Muscle layer of duodenum (tissue), 2 donors: ENCODE data around the gene PPP2R5C.

Experiments
- H3K27ac ChIP-seq: one replicate; pipeline ENCODE4 v1.7.0; 2013; ENCODE audit warnings: mild to moderate bottlenecking, low read length
- H3K27me3 ChIP-seq: one replicate; pipeline ENCODE4 v1.7.0; 2013; ENCODE audit warnings: low read depth, mild to moderate bottlenecking, control low read depth, low read length
- H3K36me3 ChIP-seq, 2 donors: one replicate each; pipeline ENCODE4 v1.7.0; 2013; ENCODE audit warnings: low read length in 2 of 2, control low read depth in 1 of 2, mild to moderate bottlenecking in 1 of 2; ENCODE audit not compliant: insufficient read depth in 2 of 2, control insufficient read depth in 1 of 2
- H3K4me1 ChIP-seq, 2 donors: one replicate each; pipeline ENCODE4 v1.7.0; 2013; ENCODE audit warnings: low read length in 2 of 2, mild to moderate bottlenecking in 2 of 2, control low read depth in 1 of 2, moderate library complexity in 1 of 2; ENCODE audit not compliant: insufficient read depth in 2 of 2, control insufficient read depth in 1 of 2
- H3K4me3 ChIP-seq, 2 donors: one replicate each; pipeline ENCODE4 v1.7.0; 2013; ENCODE audit warnings: low read length in 2 of 2, low read depth in 1 of 2, mild to moderate bottlenecking in 1 of 2
- H3K9me3 ChIP-seq, 2 donors: one replicate each; pipeline ENCODE4 v1.7.0; 2013; ENCODE audit warnings: low read length in 2 of 2, control low read depth in 1 of 2, mild to moderate bottlenecking in 1 of 2; ENCODE audit not compliant: control insufficient read depth in 1 of 2
- donor health status: healthy.

The PPP2R5C gene

DNA sequence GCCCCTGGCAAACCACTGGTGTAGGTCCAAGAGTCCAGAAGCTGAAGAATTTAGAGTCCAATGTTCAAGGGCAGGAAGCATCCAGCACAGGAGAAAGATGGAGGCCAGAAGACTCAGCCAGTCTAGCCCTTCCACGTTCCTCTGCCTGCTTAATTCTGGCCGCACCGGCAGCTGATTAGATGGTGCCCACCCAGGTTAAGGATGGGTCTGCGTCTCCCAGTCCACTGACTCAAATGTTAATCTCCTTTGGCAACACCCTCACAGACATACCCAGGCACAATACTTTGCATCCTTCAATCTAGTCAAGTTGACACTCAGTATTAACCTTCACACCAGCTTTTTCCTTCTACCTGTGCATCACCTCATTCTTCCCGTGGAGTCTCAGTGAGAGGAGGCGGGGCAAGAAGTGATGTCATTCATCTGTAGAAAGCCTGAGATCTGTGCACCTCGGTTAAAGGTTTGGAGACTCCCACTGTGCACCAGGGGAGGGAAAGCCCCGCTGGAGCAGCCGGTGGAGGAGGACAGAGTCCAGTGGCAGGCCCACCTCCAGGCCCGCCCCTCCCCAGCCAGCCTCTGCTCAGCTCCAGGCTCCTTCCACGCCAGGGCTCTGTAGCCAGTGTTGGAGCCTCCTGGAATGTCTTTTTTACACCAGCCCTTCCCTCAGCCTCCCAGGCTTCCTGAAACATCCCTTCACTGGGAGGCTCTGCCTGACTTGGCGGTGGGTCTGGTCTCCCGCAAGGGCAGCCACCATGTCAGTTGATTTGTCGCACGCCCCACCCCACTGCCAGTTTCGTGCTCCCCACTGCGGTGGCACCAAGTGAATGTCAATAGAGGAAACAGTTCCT is 122.8 kb downstream of the PPP2R5C start:
- Histone ChIP-seq H3K36me3 (peaks cover 42 to 66% of the 10 kb centered on the region in 2 donors), H3K27ac (no peak overlapping the region), H3K4me3 (no peak overlapping the region), H3K4me1 (no peaks in the 10 kb centered on the region), H3K27me3 (no peaks in the 10 kb centered on the region), H3K9me3 (peaks cover 0 to 2% of the 10 kb centered on the region in 2 donors)

DNA sequence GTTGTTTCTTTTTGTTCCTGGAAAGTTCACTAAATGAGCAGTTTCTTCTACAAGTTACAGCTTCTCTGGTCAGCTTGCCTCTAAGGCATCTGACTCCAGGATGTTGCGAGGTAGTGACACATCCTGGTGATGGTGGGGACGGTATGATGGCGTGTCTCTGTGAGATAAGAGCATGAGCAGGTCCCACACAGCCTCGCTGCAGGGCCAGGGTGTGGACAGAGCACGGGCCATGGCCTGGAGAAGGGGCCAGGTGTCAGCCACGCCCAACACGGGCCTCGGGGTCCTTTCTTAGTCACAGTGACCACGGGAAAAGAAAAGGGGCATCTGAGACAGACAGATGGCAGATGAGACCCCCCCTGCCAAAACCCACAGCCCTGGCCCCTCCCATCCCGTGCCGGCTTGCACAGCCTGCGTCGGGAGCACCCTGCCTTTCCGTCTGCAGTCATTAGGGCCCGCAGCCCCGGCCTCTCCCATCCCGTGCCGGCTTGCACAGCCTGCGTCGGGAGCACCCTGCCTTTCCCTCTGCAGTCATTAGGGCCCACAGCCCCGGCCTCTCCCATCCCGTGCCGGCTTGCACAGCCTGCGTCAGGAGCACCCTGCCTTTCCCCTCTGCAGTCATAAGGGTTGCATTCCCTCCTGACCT is 123.5 kb downstream of the PPP2R5C start:
- no peaks in the 10 kb centered on the region for H3K4me1 ChIP-seq
- peaks cover 42 to 70% of the 10 kb centered on the region in 2 donors for H3K36me3 ChIP-seq
- no peaks in the 10 kb centered on the region for H3K27me3 ChIP-seq
- no peak overlapping the region for H3K4me3 ChIP-seq
- H3K27ac ChIP-seq, result no peak overlapping the region
- H3K9me3 ChIP-seq, result peaks cover 0 to 2% of the 10 kb centered on the region in 2 donors

DNA sequence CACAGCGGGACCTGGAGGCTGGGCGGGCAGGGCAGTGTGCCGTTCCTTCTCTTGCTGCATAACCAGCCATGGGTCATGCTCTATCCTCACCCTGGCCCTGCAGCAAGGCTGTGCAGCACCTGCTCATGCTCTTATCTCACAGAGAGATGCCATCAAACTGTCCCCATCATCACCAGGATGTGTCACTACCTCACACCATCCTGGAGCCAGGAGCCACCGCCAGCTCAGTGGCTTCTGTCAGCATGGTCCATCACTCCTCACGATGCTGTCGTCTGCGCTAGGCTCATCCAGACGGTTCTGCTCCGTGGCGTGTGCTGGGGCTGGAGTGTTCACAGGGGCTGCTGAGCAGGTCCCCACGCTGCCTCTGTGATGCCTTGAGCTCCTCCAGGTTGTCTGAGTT is 125.7 kb downstream of the PPP2R5C start:
- no peak overlapping the region for H3K27ac ChIP-seq
- H3K9me3 ChIP-seq, result peaks cover 0 to 2% of the 10 kb centered on the region in 2 donors
- H3K36me3 ChIP-seq, result peaks cover 36 to 79% of the 10 kb centered on the region in 2 donors
- H3K4me3 ChIP-seq, result no peak overlapping the region
- no peaks in the 10 kb centered on the region for H3K27me3 ChIP-seq
- H3K4me1 ChIP-seq, result no peaks in the 10 kb centered on the region

DNA sequence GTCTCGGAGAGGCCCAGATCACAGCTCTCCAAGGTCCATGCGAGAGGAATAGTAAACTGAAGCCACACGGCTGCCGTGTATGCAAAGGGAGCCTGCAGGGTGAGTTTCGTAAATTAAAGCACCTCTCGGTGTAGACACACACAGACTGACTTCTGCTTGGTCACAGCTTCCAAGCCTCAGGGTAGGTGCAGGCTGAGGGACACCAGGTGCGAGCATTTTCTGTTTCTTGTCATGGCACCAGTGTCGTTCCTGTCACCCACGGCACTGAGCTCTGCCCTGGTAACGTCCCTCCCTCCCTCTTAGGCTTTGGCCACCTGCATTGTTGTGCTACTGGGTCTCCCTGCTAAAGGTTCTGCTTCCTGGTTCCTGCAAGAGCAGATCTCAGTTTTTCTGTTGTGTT is 126.7 kb downstream of the PPP2R5C start:
- Histone ChIP-seq H3K27ac (no peak overlapping the region), H3K27me3 (no peaks in the 10 kb centered on the region), H3K9me3 (peaks cover 0 to 2% of the 10 kb centered on the region in 2 donors), H3K4me1 (no peaks in the 10 kb centered on the region), H3K36me3 (peaks cover 37 to 80% of the 10 kb centered on the region in 2 donors), H3K4me3 (no peak overlapping the region)

DNA sequence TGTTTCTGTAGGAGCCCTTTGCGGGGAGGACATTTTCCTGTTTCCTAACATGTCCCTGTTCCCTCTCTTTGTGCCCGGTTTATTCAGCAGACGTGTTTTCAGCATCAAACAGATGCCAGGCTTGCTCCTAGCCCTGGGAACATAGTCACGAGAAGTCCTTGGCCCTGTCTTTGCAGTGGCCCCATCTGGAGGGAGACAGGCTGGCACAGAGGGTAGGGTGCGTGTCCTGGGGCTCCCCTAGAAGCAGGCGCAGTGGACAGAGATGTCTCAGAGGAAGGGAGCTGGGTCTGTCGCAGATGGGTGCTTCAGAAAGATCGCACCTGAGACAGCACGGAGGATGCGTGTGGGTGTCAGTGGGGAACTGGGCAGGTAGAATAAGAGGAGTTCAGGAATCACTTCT is 127.9 kb downstream of the PPP2R5C start:
- Histone ChIP-seq H3K27ac (no peak overlapping the region), H3K27me3 (no peaks in the 10 kb centered on the region), H3K4me1 (no peaks in the 10 kb centered on the region), H3K4me3 (no peak overlapping the region), H3K36me3 (peaks cover 28 to 78% of the 10 kb centered on the region in 2 donors), H3K9me3 (peaks cover 0 to 2% of the 10 kb centered on the region in 2 donors)

DNA sequence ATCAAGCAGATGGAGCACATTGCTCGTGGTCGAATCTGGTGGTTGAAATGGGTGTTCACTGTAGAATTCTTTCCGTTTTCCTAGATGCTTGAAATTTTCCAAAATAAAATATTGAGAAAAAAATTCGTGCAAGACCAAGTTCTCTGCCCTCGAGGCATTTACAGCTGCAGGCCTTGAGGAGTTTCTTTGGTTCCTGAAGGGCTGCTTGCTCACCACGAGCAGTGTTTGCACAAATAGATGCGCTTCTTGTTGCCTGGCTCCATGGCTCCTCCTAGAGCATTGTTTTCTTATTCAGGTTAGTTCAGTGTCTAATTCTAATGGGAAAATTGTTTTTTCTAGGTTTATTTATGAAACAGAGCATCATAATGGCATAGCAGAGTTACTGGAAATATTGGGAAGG is 128.4 kb downstream of the PPP2R5C start:
- no peaks in the 10 kb centered on the region for H3K27me3 ChIP-seq
- H3K4me3 ChIP-seq, result no peak overlapping the region
- H3K4me1 ChIP-seq, result no peaks in the 10 kb centered on the region
- no peak overlapping the region for H3K27ac ChIP-seq
- H3K9me3 ChIP-seq, result peaks cover 0 to 2% of the 10 kb centered on the region in 2 donors
- H3K36me3 ChIP-seq, result peaks cover 28 to 78% of the 10 kb centered on the region in 2 donors

DNA sequence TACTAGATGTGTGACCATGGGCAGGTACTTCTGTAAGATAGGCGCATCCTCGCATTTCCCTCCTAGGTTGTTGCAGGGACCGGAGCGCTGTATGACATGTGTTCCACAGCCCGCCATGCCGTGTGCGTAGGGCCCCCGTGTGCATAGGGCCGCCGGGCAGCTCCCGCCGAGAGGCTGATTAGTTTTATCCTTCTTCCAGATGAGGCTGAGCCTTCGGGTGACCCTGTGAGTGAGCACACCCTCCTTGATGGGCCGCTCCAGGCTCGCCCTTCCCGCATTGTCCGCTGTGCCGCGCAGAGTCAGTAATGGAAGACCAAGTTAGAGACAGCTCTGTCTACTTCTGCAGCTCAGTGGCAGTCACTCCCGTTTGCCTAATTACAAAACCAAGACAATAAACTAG is 130.0 kb downstream of the PPP2R5C start:
- peaks cover 35 to 72% of the 10 kb centered on the region in 2 donors for H3K36me3 ChIP-seq
- no peaks in the 10 kb centered on the region for H3K27me3 ChIP-seq
- H3K4me1 ChIP-seq, result no peaks in the 10 kb centered on the region
- no peaks in the 10 kb centered on the region for H3K9me3 ChIP-seq
- H3K4me3 ChIP-seq, result no peak overlapping the region
- H3K27ac ChIP-seq, result no peak overlapping the region

DNA sequence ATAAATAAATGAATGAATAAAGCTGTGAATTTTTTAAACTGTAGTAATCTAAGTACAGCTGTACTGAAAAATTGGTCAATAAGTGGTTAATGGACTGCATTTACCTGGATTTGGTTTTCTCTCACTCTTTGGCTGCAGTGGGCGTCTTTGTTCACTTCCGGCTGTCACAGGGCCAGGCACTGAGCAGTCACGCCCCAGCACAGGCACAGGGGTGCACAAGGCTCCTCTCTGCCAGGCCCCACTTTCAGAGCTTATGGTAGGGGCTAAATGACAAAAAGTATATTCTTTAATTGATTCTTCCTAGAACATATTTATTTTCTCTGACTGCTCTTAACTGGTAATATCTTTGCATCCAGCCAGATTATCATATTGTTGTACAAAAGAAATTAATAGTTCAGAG is 132.2 kb downstream of the PPP2R5C start:
- Histone ChIP-seq H3K9me3 (no peaks in the 10 kb centered on the region), H3K27me3 (no peaks in the 10 kb centered on the region), H3K36me3 (peaks cover 30 to 72% of the 10 kb centered on the region in 2 donors), H3K27ac (no peak overlapping the region), H3K4me1 (no peaks in the 10 kb centered on the region), H3K4me3 (no peak overlapping the region)

DNA sequence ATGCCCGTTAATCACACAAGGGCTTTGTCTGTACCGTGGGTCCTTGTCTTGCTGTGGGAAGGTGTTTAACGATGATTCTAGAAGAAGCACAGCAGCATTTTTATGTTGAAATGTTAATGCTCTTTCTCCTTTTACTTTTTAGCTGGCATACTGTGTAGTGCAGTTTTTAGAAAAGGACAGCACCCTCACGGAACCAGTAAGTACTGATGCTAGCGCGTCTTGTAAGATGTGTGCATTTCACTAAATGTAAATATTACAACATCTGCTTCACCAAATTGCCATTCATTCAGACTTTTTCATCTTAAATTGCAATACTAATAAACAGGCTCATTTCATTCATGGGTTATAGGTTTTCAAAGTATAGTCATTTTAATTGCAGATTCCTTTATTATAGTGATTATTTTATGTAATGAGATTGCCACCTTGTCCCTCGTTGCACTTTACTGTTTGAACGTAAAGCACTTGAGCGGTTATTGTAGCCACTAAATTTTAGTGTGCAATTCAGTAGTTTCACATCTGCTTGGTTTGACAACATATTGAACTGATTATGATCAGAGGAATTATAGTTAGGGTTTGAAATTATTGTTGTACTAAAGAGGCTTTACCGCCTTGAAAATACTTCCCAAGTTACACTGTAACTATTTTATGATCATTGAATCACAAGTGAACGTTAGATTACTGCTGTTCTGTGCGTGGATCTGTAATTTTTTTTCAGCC is 133.0 kb downstream of the PPP2R5C start:
- Histone ChIP-seq H3K36me3 (peaks cover 34 to 73% of the 10 kb centered on the region in 2 donors), H3K9me3 (no peaks in the 10 kb centered on the region)

DNA sequence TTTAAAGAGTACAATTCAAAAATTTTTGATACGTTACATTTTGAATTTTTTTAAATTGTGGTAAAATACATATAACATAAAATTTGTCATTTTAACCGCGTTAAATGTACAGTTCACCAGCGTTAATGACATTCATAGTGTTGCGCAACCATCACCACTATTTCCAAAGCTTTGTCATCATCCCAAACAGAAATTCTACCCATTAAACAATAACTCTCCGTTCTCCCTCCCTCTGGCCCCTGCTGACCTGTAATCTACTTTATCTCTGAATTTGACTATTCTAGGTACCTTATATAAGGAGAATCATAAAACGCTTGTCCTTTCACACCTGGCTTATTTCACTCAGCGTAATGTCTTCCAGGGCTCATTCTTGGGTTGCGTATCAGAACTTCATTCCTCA is 133.7 kb downstream of the PPP2R5C start:
- Histone ChIP-seq H3K27ac (no peak overlapping the region), H3K27me3 (no peaks in the 10 kb centered on the region), H3K36me3 (peaks cover 37 to 77% of the 10 kb centered on the region in 2 donors), H3K4me3 (no peak overlapping the region), H3K9me3 (no peaks in the 10 kb centered on the region), H3K4me1 (no peaks in the 10 kb centered on the region)

More for the DNA sequence above, 133.0 kb downstream of the PPP2R5C start:
- Histone ChIP-seq H3K27ac (no peak overlapping the region), H3K4me3 (no peak overlapping the region), H3K4me1 (no peaks in the 10 kb centered on the region), H3K27me3 (no peaks in the 10 kb centered on the region)

DNA sequence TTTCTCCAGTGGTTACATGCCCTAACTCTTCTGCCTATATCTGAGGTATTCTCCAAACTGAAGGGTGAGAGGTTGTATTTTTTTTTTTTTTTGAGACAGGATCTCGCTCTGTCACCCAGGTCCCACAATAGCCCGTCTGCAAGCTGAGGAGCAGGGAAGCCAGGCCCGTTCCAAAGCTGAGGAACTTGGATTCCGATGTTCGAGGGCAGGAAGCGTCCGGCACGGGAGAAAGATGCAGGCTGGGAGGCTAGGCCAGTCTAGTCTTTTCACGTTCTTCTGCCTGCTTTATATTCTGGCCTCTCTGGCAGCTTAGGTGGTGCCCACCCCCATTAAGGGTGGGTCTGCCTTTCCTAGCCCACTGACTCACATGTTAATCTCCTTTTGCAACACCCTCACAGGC is 135.8 kb downstream of the PPP2R5C start:
- Histone ChIP-seq H3K9me3 (no peaks in the 10 kb centered on the region), H3K36me3 (peaks cover 56 to 84% of the 10 kb centered on the region in 2 donors), H3K27me3 (no peaks in the 10 kb centered on the region), H3K4me3 (no peak overlapping the region), H3K27ac (no peak overlapping the region), H3K4me1 (no peaks in the 10 kb centered on the region)
